ENCODE results near the gene EIF1B.

DNA sequence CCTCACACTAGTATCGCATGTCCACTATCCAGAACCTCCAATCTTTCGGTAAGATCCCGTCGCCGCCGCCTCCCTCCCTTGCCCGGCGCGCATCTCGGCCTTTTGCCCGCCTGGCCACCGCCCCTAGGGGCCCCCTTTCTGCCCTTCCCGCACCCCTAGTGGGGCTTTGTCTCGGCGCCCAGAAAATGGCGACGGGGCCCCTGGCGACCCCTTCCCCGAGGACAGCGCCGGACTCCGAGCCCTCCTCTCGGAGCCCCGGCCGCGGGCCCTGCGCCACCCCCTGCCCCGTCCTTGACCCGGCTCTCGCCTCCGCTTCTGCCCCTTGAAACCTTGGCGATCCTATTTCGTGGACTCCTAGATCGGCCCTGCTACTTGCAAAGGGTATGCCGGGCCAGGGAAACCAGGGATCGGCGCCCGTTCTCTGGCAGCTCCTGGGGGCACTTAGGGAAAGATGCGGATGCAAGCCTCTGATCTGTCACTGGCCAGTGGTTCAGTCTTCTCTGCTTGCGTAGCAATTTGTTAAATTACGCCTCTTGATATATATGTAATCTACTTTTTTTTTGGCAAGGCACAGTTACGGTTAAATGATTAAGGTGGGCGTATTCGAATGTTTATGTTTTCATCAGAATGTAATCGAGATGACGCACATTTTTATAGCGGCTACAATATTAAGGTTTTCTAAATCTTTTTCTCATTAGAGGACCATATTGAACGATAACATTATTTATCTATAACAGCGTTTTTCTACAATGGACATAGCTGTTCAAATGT lies 603 bp downstream of the EIF1B start:
- TF ChIP-seq, protein P1, sequence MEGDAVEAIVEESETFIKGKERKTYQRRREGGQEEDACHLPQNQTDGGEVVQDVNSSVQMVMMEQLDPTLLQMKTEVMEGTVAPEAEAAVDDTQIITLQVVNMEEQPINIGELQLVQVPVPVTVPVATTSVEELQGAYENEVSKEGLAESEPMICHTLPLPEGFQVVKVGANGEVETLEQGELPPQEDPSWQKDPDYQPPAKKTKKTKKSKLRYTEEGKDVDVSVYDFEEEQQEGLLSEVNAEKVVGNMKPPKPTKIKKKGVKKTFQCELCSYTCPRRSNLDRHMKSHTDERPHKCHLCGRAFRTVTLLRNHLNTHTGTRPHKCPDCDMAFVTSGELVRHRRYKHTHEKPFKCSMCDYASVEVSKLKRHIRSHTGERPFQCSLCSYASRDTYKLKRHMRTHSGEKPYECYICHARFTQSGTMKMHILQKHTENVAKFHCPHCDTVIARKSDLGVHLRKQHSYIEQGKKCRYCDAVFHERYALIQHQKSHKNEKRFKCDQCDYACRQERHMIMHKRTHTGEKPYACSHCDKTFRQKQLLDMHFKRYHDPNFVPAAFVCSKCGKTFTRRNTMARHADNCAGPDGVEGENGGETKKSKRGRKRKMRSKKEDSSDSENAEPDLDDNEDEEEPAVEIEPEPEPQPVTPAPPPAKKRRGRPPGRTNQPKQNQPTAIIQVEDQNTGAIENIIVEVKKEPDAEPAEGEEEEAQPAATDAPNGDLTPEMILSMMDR (IDR thresholded peaks at IDR 0.05), result no peak
- no peak for TF ChIP-seq POLR2A (IDR thresholded peaks at IDR 0.05)

Measured in transverse colon (tissue), 3 donors.